ENCODE data around the gene CDK14.

The CDK14 gene

DNA sequence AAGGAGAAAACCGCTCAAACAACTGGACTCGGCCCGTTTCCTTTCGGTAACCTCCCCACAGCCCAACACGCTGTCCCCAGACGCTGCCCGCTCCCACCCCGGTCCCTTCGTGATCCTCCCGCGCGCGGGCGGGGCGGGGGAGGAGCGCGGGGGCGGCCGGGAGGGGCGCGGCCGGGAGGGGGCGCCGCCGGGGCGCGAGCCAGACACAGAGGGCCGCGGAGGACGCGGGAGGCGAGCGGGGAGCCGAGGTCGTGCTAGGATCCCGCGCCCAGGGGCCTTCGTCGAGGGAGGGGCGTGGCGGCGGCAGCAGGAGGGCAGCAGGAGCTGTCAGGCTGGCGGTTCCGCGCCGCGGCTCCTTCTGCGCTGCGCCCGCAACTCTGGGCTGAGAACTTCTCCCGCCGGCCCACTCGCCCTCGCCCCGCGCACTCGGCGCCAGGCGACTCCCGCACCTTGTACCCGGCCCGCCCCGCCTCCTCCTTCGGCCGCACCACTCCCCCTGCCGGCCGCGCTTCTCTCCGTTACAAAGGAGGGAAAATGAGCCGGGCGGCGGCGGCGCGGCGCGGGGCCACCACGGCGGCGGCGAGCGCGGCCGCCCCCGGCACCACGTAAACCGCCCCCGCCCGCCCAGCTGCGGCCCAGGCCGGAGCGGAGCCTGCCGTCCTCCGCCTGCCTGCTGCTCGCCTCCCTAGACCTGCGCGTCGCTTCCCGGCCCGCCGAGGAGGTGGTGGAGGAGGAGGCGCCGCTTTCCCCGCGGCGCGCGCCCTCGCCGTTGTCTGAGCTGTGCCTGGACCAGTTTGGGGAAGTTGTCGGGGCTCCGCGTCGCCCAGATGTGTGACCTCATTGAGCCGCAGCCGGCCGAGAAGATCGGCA lies at the start of gene CDK14:
Gene CDK14 (plus strand): TSS at position 521 of the 870 bp plus-strand sequence. CDS start 307 bp downstream, at position 828.
- DNase-seq = no peak

- no peak for DNase-seq
Measured at GRCh38 chr7:90551036-90551435, 45.1 kb upstream of the CDK14 start.

- no peak for DNase-seq
Measured at GRCh38 chr7:90552521-90552920, 43.6 kb upstream of the CDK14 start.

DNA sequence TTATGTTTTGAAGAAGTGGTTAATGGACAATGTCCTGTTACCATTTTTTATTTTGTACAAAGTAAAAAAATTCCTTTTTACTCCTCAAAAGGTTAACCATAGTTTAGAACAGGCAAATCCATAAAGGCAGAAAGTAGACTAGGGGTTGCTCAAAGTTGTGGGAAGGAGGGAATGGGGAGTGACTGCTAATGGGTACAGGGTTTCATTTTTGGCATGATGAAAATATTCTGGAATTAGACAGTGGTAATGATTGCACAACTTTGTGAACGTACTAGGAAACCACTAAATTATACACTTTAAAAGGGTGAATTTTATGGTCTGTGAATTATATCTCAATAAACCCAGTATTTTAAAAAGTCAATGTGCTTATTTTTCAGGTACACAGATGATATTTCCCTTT lies 35.4 kb upstream of the CDK14 start:
- DNase-seq = no peak

DNA sequence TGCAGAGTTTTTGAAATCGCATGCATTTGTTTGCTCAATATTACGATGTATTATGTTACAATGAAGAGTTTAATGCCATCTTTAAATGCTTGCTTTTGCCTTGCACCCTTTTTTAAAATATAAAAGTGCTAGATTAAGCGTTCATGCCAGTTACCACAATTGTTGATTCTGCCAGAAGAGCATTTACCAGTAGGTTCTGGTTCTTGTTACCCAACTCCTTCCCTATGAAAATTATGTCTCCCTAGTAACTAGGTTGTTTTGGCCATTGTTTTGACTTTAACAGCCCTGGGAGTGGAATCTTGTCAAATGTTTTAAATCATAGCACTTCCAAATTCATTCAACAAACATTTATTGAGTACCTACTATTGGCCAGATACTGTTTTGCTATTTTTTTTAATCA lies 32.8 kb upstream of the CDK14 start:
- DNase-seq = no peak

- DNase-seq = no peak
Measured at GRCh38 chr7:90564455-90564854, 31.7 kb upstream of the CDK14 start.

GRCh38 chr7:90568213-90568612 lies 27.9 kb upstream of the CDK14 start:
- no peak for DNase-seq

- no peak for DNase-seq
Measured at GRCh38 chr7:90569368-90569767, 26.8 kb upstream of the CDK14 start.

GRCh38 chr7:90570373-90570959 lies 25.7 kb upstream of the CDK14 start:
- no peak for DNase-seq

- no peak for DNase-seq
Measured at GRCh38 chr7:90574146-90574819, 21.8 kb upstream of the CDK14 start.

DNA sequence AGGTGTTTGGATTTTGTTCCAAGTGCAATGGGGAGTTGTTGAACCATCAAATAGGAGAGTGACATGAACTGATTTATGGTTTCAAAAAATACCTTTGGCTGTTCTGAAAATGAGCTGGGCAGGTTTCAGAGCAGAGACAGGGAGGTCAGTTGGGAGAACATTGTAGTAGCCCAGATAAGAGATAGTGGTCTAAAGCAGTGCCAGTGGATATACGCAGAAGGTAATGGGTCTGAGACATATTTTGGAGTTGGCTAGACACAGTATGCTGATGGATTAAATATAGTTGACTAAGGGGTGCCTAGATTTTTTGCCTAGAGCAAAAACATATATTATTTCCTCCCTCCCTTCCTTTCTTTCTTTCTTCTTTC lies 21.3 kb upstream of the CDK14 start:
- no peak for DNase-seq

DNA sequence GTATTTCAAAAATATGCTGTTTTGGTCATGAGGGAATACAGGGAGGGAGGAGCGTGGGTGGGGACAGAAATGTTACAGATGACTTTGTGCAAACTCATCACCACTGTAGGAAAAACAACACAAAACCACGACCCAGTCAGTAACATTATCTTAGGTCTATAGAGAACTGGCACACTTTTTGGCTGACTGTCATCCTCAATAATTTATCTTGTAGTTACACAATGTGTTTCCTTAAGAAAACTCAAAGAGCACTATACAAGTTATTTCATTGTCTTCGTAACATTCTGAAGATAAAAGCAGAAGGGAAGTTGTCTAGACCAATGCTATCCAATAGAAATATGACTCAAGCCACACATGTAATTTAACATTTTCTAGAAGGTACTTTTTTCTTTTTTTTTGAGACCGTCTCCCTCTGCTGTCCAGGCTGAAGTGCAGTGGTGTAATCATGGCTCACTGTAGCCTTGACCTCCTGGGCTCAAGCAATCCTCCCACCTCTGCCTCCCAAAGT lies 16.9 kb upstream of the CDK14 start:
- DNase-seq = no peak

GRCh38 chr7:90580051-90580450 lies 16.1 kb upstream of the CDK14 start:
- DNase-seq = no peak

GRCh38 chr7:90582164-90582563 lies 14.0 kb upstream of the CDK14 start:
- DNase-seq = no peak

GRCh38 chr7:90584378-90584777 lies 11.7 kb upstream of the CDK14 start:
- no peak for DNase-seq

GRCh38 chr7:90586091-90586490 lies 10.0 kb upstream of the CDK14 start:
- DNase-seq = no peak

- no peak for DNase-seq
Measured at GRCh38 chr7:90587766-90588165, 8.4 kb upstream of the CDK14 start.

DNA sequence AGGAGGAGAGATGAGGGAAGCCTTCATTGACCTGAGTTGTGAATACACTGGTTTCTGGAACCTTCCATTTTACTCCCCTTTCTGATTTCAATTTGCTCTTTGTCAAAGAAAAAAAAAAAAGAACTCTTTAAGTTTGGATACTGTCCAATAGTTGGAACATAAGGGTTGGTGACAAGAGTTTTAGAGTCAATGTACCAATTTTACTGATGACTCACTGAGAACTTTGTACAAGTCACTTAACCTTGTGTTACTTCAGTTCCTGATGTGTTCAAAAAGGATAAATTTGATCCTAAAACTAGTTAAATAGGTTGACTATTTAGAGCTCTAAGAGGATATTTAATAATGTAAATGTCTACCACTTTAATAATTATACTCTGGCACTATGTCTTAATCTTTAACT lies 4.1 kb upstream of the CDK14 start:
- DNase-seq = no peak

DNA sequence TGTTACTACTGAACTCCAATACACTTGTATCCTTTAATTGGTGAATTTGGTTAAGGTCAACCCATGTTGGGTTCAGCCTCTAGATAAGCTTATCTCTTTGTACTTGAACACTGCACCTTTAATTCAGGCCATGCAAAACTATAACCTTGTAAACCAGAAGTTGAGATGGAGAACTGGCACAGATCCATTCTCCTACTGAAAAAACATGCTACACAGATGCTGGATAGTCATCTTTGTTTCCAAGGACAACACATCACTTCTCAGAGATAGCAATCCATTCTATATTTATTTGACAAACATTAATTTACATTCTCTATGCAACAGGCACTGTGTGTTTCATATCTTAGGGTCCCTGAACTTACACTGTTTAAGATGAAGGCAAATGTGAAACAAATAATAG lies 2.9 kb upstream of the CDK14 start:
- no peak for DNase-seq

GRCh38 chr7:90594751-90595317 lies 1.3 kb upstream of the CDK14 start:
- DNase-seq = no peak

- DNase-seq = no peak
Measured at GRCh38 chr7:90595342-90595800, 750 bp upstream of the CDK14 start.

DNA sequence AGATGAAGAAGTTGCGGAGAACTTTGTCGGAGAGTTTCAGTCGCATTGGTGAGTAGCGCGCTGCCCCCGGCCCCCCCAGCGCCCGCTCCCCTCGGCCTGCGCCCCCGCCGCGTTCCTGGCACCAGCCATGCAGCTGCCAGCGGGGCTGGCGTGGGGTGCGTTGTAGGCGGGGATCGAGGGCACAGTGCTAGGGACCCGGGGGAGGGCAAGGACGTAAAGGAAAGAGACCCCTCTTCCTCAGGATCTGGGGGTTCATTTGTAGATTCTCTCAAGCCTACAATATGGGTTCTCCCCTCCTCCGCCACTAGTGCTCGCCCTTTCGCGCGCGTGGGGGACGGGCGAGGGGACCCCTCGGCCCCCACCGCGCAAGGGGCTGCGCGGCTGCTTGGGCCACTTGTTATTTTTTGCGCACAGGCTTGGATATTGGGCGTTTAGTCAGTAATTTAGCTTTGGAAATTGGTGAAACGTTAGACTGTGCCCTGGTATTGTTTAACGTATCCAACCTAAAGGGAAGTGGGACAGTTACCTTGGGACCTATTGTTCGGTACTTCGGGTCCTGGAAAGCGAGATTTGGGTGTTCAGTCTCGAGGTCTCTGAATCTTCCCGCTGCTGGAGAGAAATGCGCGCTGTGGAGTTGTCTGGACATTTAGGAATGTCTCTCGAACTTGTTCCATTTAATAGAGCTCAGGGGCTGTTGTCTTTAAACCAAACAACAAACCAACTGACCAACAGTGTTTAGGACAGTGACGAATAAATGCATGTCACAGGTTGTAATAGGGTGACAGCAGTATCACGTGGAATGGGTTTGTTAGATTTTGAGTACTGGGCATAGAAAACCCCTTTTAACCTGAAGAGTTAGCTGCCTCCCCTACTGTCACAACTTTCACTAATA lies 796 bp downstream of the CDK14 start:
- no peak for DNase-seq
